HG02571 (cell line): ENCODE measurements around the gene IL6R.
"Not testable (repeated sequence)": the region's sequence is repeated elsewhere in the genome, so short reads cannot be mapped to it uniquely, and the experiment has no call there.

ENCODE experiments used
- ATAC-seq: cut with Tn5 transposase; IDR thresholded peaks from one replicate; pipeline ENCODE4 v1.9.1; 2021; ENCODE audit warnings: mild to moderate bottlenecking, moderate library complexity; ENCODE audit not compliant: unreplicated experiment

The IL6R gene

GRCh38 chr1:154406572-154406879 is 1.4 kb downstream of the IL6R start:
- ATAC-seq = no peak

GRCh38 chr1:154406886-154407197 is 1.7 kb downstream of the IL6R start:
- no peak for ATAC-seq

- no peak for ATAC-seq
Observed at GRCh38 chr1:154407198-154408091, 2.3 kb downstream of the IL6R start.

GRCh38 chr1:154408174-154408777 is 3.1 kb downstream of the IL6R start:
- no peak for ATAC-seq

GRCh38 chr1:154410185-154410827 is 5.2 kb downstream of the IL6R start:
- no peak for ATAC-seq

GRCh38 chr1:154411525-154411924 is 6.4 kb downstream of the IL6R start:
- no peak for ATAC-seq

- no peak for ATAC-seq
Observed at GRCh38 chr1:154413177-154413783, 8.1 kb downstream of the IL6R start.

- no peak for ATAC-seq
Observed at GRCh38 chr1:154414606-154415005, 9.5 kb downstream of the IL6R start.

- ATAC-seq = no peak
Observed at GRCh38 chr1:154416471-154417337, 11.6 kb downstream of the IL6R start.

- ATAC-seq = no peak
Observed at GRCh38 chr1:154417338-154417608, 12.1 kb downstream of the IL6R start.

GRCh38 chr1:154418062-154418921 is 13.1 kb downstream of the IL6R start:
- ATAC-seq = no peak

- ATAC-seq = no peak
Observed at GRCh38 chr1:154418923-154419619, 13.9 kb downstream of the IL6R start.

- no peak for ATAC-seq
Observed at GRCh38 chr1:154419620-154420571, 14.8 kb downstream of the IL6R start.

- no peak for ATAC-seq
Observed at GRCh38 chr1:154420961-154421924, 16.1 kb downstream of the IL6R start.

- ATAC-seq = not testable (repeated sequence)
Observed at GRCh38 chr1:154422049-154422448, 16.9 kb downstream of the IL6R start.

- no peak for ATAC-seq
Observed at GRCh38 chr1:154422521-154422920, 17.4 kb downstream of the IL6R start.

- ATAC-seq = no peak
Observed at GRCh38 chr1:154423304-154423987, 18.3 kb downstream of the IL6R start.
